ENCODE measurements around the gene DOK1. TPM values are rescaled to one million over a fixed set of nuclear protein-coding genes. Genes with fewer than 3 reads are reported as not detected.

The DOK1 gene
- total and polyA plus RNA-seq, 4 donors = 17.7 to 37.3 (median 26.6) TPM

DNA sequence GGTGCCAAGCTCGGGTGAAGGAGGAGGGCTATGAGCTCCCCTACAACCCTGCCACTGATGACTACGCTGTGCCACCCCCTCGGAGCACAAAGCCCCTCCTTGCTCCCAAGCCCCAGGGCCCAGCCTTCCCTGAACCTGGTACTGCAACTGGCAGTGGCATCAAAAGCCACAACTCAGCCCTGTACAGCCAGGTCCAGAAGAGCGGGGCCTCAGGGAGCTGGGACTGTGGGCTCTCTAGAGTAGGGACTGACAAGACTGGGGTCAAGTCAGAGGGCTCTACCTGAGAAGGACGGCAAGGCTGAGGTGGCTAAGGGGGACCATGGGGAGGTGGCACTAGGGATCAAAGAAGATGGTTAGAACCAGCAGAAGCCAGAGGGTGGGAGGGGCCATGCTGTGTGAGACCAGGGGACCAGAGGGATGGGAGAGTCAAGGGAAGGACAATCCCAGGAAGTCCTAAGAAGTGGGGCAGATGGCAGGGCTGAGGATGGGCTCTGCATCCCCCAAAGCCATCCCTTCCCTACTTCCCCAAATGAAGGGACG is 2.4 kb downstream of the DOK1 start:
- ATAC-seq (ENCODE audit: insufficient read depth, low FRiP score) = no peak
- H3K9ac ChIP-seq (ENCODE audit: insufficient read depth in 1 of 2, low read length in 2 of 2) = no peak overlapping the region
- no peak for DNase-seq
- H3K4me1 ChIP-seq (ENCODE audit: control insufficient read depth in 5 of 5, insufficient read depth in 5 of 5, low read length in 5 of 5) = peaks cover 0 to 22% (median 0%) of the 10 kb centered on the region in 5 donors
- TF ChIP-seq CTCF (IDR thresholded peaks at IDR 0.05; ENCODE audit: control extremely low read depth, extremely low read depth) = no peak
- no peak overlapping the region for H3K4me3 ChIP-seq
- 84 to 91% methylated on average over 6 of the region's 6 CpGs for WGBS, 2 donors
- H3K27me3 ChIP-seq (ENCODE audit: control insufficient read depth in 3 of 3, insufficient read depth in 3 of 3, low read length in 2 of 3) = peaks cover 0 to 13% (median 11%) of the 10 kb centered on the region in 3 donors
- peaks cover 0 to 7% (median 0%) of the 10 kb centered on the region in 4 donors for H3K36me3 ChIP-seq (ENCODE audit: control insufficient read depth in 4 of 4, insufficient read depth in 4 of 4, low read length in 4 of 4)
- H3K9me3 ChIP-seq (ENCODE audit: control insufficient read depth in 4 of 4, insufficient read depth in 3 of 4, low read length in 3 of 4) = no peaks in the 10 kb centered on the region
- no peak overlapping the region for H3K27ac ChIP-seq (ENCODE audit: low read depth in 1 of 2, low read length in 1 of 2)

DNA sequence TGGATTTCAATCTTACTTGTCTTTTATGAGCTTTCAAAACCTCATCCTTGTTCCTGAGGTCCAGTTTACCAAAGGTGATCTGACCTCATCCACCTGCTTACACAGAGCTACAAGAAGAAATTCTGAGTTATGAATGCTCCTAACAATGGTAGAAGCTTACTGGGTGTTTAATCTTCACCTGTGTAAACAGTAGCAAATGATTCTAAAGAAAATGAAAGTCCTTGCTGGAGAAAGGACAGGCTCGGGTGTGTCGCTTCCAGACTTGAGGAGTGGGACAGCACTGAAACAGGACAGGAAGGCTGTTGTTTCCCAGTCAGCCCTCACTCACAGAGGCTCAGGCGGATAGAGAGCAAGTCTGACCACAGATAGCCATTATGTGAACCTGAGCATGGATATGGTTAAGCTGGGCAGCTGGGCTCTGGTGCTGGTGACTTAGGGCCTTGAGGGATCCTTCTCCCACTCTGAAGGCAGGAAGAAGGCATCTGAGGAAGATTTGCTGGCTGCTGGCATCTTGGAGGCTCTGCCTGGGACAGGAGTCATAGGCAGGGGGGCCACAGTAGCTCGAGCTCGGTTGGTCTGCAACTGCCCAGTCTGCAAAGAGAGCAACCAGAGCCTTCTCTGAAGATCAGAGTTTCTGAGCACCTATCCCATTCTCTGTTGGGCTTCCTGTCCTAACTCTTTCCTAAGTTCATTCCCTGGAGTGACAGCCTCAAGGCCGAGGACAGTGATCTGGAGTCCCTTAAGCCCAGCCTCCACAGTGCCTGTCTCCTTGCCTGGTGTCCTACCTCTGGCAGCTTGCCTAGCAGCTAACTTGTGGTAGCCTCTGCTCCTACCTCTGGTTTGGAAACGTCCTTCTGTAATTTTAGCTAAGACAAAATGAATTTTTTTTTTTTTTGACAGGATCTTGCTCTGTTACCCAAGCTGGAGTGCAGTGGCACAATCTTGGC is 4.0 kb downstream of the DOK1 start:
- TF ChIP-seq CTCF (IDR thresholded peaks at IDR 0.05; ENCODE audit: control extremely low read depth, extremely low read depth) = no peak
- H3K9ac ChIP-seq (ENCODE audit: insufficient read depth in 1 of 2, low read length in 2 of 2) = no peak overlapping the region
- no peak overlapping the region for H3K27ac ChIP-seq (ENCODE audit: low read depth in 1 of 2, low read length in 1 of 2)
- H3K4me3 ChIP-seq = no peak overlapping the region
- no peaks in the 10 kb centered on the region for H3K9me3 ChIP-seq (ENCODE audit: control insufficient read depth in 4 of 4, insufficient read depth in 3 of 4, low read length in 3 of 4)
- 59 to 64% methylated on average over 7 of the region's 7 CpGs for WGBS, 2 donors
- H3K27me3 ChIP-seq (ENCODE audit: control insufficient read depth in 3 of 3, insufficient read depth in 3 of 3, low read length in 2 of 3) = peaks cover 0 to 20% (median 11%) of the 10 kb centered on the region in 3 donors
- H3K36me3 ChIP-seq (ENCODE audit: control insufficient read depth in 4 of 4, insufficient read depth in 4 of 4, low read length in 4 of 4) = peaks cover 0 to 7% (median 0%) of the 10 kb centered on the region in 4 donors
- DNase-seq (no peak), ATAC-seq (ENCODE audit: insufficient read depth, low FRiP score) (no peak)
- H3K4me1 ChIP-seq (ENCODE audit: control insufficient read depth in 5 of 5, insufficient read depth in 5 of 5, low read length in 5 of 5) = peaks cover 0 to 9% (median 0%) of the 10 kb centered on the region in 5 donors

- Histone ChIP-seq H3K27me3 (ENCODE audit: control insufficient read depth in 3 of 3, insufficient read depth in 3 of 3, low read length in 2 of 3) (peaks cover 0 to 25% (median 13%) of the 10 kb centered on the region in 3 donors), H3K9ac (ENCODE audit: insufficient read depth in 1 of 2, low read length in 2 of 2) (no peak overlapping the region), H3K36me3 (ENCODE audit: control insufficient read depth in 4 of 4, insufficient read depth in 4 of 4, low read length in 4 of 4) (peaks cover 0 to 7% (median 0%) of the 10 kb centered on the region in 4 donors), H3K4me1 (ENCODE audit: control insufficient read depth in 5 of 5, insufficient read depth in 5 of 5, low read length in 5 of 5) (peaks cover 0 to 5% (median 0%) of the 10 kb centered on the region in 5 donors), H3K4me3 (no peak overlapping the region), H3K9me3 (ENCODE audit: control insufficient read depth in 4 of 4, insufficient read depth in 3 of 4, low read length in 3 of 4) (no peaks in the 10 kb centered on the region), H3K27ac (ENCODE audit: low read depth in 1 of 2, low read length in 1 of 2) (no peak overlapping the region)
- WGBS, 2 donors = 46 to 68% methylated on average over 5 of the region's 5 CpGs
- no peak for ATAC-seq (ENCODE audit: insufficient read depth, low FRiP score)
- no peak for TF ChIP-seq CTCF (IDR thresholded peaks at IDR 0.05; ENCODE audit: control extremely low read depth, extremely low read depth)
- no peak for DNase-seq
Observed at GRCh38 chr2:74559912-74560311, 5.4 kb downstream of the DOK1 start.

Measured in lung (tissue), 12 donors.